Measurements from ENCODE around the gene FITM1.

GRCh38 chr14:24083462-24083861, 47.0 kb upstream of the FITM1 start:
- TF ChIP-seq CTCF (IDR thresholded peaks at IDR 0.05) (no peak), JUN (IDR thresholded peaks at IDR 0.05) (no peak), KDM1A (IDR thresholded peaks at IDR 0.05; ENCODE audit: low read depth) (no peak), NFE2L2 (conservative IDR thresholded peaks at IDR 0.05; ENCODE audit: low read length) (no peak), MAX (IDR thresholded peaks at IDR 0.05) (no peak), ESRRA (IDR thresholded peaks at IDR 0.05; ENCODE audit: borderline replicate concordance, low read length) (no peak), CHD4 (IDR thresholded peaks at IDR 0.05; ENCODE audit: borderline replicate concordance) (no peak), POLR2A (IDR thresholded peaks at IDR 0.05; ENCODE audit: low read length) (no peak), EHMT2 (IDR thresholded peaks at IDR 0.05; ENCODE audit: low read depth) (no peak), EP300 (IDR thresholded peaks at IDR 0.05) (no peak), FOSL2 (IDR thresholded peaks at IDR 0.05) (no peak), FOSL2 (CRISPR knock-in tag; IDR thresholded peaks at IDR 0.05) (no peak), PHF8 (IDR thresholded peaks at IDR 0.05; ENCODE audit: borderline replicate concordance, low read depth) (no peak), USF2 (IDR thresholded peaks at IDR 0.05) (no peak), REST (IDR thresholded peaks at IDR 0.05) (no peak)

Measured in A549 (cell line).